ENCODE measurements around the gene APOBEC3A.
"Not testable (repeated sequence)": the region's sequence is repeated elsewhere in the genome, so short reads cannot be mapped to it uniquely, and the experiment has no call there.

Gene APOBEC3A

GRCh38 chr22:38981005-38981991 lies 23.9 kb downstream of the APOBEC3A start:
- no peak for DNase-seq (ENCODE audit: low spot score)

DNA sequence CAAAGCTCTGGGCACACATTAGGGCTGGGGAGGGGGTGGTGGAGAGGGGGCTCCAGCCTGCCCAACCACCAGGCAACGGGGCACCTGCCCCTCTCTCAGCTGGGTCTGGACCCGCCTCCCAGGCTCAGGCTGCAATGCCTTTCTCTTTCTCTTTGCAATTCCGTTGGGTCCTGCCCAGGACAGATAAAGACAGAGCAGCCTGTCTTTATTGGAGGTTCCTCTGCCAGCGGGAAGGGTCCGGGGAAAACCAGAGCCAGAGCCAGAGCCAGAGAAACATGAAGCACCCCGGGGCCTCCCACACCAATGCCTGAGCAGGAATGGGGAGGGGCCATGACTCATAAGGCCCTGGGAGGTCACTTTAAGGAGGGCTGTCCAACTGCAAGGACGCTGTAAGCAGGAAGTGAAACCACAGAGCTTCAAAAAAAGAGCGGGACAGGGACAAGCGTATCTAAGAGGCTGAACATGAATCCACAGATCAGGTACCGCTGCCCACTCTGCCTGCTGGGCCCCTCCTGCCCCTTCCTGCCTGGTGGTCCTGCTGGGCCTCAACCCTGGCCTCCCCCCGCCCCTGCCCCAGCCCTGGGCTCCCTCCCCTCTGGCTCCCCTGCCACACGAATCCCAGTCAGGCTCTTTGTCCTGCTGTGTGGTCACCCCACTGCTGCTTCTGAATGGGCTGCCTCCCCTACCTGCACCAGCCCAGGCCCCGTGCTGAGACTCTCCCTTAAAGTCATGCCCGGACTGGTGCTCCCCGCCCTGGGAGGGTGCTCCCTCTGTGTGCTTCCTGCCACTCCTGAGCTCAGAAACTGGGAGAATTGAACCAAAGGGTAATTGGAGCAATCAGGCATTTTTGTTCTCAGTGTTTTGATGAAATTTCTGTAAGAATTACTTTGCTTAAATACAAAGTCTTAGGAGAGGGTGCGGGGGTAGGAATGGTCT lies 24.9 kb downstream of the APOBEC3A start, which contains the start of gene APOBEC3B:
TSS of gene APOBEC3B (plus strand) at position 356 of the 936 bp plus-strand sequence. CDS start at position 463, 107 bp downstream.
- DNase-seq (ENCODE audit: low spot score): peak; percentile 80

DNA sequence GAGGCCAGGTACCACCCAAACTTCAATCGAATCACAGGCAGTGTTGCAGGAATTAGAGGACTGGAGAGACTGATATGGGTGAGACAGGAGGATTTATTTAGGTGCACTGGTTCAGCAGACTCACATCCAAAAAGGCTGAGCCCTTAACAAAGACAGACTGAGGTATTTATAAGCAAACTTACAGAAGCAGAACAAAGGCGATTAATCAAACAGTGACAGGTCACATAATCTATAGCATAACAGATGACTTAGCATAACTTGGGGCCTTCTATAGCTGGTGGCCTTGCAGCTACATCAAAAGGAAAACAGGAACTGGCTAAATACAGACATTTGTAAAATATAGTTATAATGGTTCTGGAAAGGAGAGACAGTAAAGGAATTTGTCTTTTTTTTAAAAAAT lies 26.8 kb downstream of the APOBEC3A start:
- DNase-seq (ENCODE audit: low spot score): no peak

- peak; percentile 91 for DNase-seq (ENCODE audit: low spot score)
Measured at GRCh38 chr22:38984784-38985757, 27.7 kb downstream of the APOBEC3A start.

DNA sequence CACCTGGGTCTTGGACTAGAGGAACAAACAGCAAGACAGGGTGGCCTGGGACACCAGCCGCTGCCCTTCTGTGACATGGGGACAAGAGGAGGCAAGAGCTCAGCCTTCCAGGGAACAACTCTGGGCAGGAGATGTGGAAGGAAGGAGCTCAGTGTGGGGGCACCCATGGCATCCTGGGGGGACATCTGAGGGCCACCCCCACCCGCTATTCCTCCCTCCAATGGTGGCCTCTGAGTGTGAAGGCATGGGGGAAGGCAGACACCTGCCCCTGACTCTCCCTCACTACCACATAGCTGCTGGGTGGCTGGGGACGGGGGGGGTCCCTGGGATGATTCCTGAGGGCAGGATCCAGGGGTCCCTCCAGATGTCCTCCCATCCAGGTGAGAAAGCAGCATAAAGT lies 29.2 kb downstream of the APOBEC3A start:
- DNase-seq (ENCODE audit: low spot score): no peak

GRCh38 chr22:38987171-38987895 lies 29.9 kb downstream of the APOBEC3A start:
- no peak for DNase-seq (ENCODE audit: low spot score)

DNA sequence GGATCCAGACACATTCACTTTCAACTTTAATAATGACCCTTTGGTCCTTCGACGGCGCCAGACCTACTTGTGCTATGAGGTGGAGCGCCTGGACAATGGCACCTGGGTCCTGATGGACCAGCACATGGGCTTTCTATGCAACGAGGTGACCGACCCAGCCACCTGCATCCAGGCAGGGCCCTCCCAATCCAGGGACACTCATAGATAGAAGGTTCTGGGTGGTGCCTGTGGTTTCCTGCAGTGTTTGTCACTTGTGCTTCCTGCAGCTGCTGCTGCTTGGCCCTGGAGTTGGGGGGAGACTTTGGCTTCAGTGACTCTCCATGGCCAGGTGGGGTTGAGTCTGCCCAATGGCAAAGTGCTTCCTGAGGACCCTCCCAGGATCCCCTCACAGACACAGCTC lies 32.1 kb downstream of the APOBEC3A start:
- DNase-seq (ENCODE audit: low spot score): peak; percentile 45

DNA sequence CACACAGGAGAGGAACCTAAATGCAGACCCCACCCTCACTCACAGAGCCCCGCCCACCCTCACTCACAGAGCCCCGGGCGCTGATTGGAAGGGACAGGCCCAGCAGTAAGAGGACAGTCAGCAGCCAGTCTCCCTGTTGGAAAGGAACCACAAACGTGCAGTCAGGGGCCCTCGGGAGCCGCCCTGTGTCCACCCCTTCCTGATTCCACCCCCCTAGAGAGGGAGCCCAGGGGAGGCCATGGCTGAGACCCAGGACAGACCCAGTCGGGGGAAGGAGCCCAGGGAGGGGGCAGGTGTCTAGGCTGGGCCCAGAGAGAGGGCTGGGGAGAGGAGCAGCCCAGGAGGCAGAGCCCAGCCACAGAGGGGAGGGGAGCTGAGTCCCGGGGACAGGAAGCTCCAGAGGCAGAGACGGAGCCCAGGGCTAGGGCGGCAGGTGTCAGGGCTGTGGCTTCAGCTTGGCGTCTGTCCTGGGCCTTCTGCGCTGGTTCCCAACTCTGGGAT lies 35.5 kb downstream of the APOBEC3A start:
- not testable (repeated sequence) for DNase-seq (ENCODE audit: low spot score)

DNA sequence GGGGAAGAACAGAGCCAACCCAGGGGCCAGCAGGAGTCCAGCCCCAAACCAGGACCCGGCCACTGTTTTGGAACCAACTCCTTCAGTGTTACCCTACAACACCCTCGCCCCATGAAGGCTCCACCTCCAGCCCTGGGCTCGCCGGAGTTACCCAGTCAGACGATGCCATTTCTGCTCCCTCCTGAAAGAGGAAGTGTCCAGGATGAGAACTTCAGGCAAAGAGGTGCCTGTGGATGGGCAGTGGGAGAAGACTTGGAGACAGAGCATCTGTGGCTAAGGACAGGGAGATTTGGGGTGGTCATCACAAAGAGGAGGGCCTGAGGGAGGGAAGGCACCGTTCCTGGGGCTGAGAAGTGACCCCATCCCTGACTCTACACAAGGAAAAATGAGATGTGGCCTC lies 38.7 kb downstream of the APOBEC3A start:
- no peak for DNase-seq (ENCODE audit: low spot score)

DNA sequence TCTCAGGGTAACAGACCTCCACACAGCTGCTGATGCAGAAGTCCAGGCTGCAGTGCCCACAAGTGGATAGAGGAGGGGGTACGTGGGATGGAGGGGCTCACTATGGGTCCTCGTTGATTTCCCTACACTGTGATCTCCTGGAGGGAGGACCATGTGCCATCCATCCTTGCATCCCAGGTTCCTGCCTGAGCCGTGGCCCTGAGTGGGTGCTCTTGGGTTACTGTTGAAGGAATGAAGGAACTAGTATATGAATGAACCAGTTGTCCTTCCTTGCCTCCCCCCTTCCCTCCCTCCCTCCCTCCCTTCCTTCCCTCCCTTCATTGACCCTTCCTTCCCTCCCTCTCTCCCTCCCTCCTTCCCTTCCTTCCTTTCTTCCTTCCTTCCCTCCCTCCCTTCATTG lies 40.1 kb downstream of the APOBEC3A start:
- no peak for DNase-seq (ENCODE audit: low spot score)

- DNase-seq (ENCODE audit: low spot score): peak; percentile 84
Measured at GRCh38 chr22:39003165-39003638, 45.8 kb downstream of the APOBEC3A start.

- DNase-seq (ENCODE audit: low spot score): no peak
Measured at GRCh38 chr22:39007177-39007576, 49.8 kb downstream of the APOBEC3A start.

DNA sequence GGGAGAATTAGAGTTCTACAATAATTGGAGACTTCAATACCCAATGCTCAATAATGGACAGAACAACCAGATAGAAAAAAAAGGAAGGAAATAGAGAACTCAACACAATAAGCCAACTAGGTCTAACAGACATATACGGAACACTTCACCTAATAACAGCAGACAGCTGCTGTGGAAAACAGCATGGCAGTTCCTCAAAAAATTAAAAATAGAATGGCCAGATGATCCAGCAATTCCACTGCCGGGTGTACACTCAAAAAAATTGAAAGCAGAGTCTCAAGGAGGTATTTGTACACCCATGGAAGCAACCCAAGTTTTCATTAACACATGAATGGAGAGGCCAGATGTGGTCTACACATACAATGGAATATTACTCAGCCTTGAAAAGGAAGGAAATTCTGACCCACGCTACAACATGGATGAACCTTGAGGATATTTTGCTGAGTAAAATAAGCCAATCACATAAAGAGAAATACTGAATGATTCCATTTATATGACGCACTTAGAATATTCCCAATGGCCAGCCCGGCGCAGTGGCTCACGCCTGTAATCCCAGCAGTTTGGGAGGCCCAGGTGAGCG lies 51.0 kb downstream of the APOBEC3A start:
- DNase-seq (ENCODE audit: low spot score): not testable (repeated sequence)

GRCh38 chr22:39010946-39011345 lies 53.5 kb downstream of the APOBEC3A start:
- DNase-seq (ENCODE audit: low spot score): no peak
